HepG2 (cell line): ENCODE data around the gene INTS4. TPM values are rescaled to one million over a fixed set of nuclear protein-coding genes. Genes with fewer than 3 reads are reported as not detected.

Source experiments
- ATAC-seq: fragments of 200-7000 bp; cut with Tn5 transposase; 3 replicates; pipeline ENCODE4 v1.9.1; 2020; ENCODE audit warnings: mild to moderate bottlenecking, moderate library complexity
- BruUV-seq: library from RNA; stranded (reverse); fragments of 400-500 nt; replicated peaks from 2 replicates; lab custom pipeline; 2021; lab: Mats Ljungman, UMichigan
- CTCF ChIA-PET: fragments of 300-600 bp; formaldehyde crosslinking; extraction: SDS; loops from one replicate; lab custom pipeline; 2021; ENCODE audit warnings: low total read pairs, inconsistent platforms, low intra/inter-chr PET ratio; lab: Yijun Ruan, JAX
- POLR2A ChIA-PET: fragments of 350-600 bp; sonication (Branson Sonifier 250); formaldehyde crosslinking; loops from one replicate; lab custom pipeline; 2020; ENCODE audit warnings: antibody characterized with exemption, inconsistent platforms; lab: Yijun Ruan, JAX
- DNase-seq: peaks from one replicate; pipeline ENCODE4 v3.0.0-alpha.2; 2015; ENCODE audit warnings: low spot score
- FAIRE-seq: peaks from 3 replicates; lab custom pipeline; 2011; peaks lifted over from hg19 to GRCh38; lab: Jason Lieb, UNC
- H2AFZ ChIP-seq: one replicate; pipeline ENCODE4 v1.6.1; 2011; ENCODE audit warnings: low read length, inconsistent platforms
- H3K27ac ChIP-seq: fragments of 300-600 bp; 3 replicates; pipeline ENCODE4 v1.8.0; 2011; ENCODE audit warnings: mixed run types, mild to moderate bottlenecking, mixed read lengths, low read length, inconsistent platforms; ENCODE audit not compliant: insufficient read depth; ENCODE audit errors: extremely low read length
- H3K27me3 ChIP-seq, 2 experiments: fragments of 200-600 bp in 1 of 2; 2 replicates in 1 of 2; 3 replicates in 1 of 2; pipeline versions ENCODE4 v1.6.0 to v1.8.0; 2011; ENCODE audit warnings: low read length in 2 of 2, mild to moderate bottlenecking in 2 of 2, moderate library complexity in 2 of 2, inconsistent platforms in 1 of 2; ENCODE audit not compliant: insufficient read depth in 2 of 2, control insufficient read depth in 1 of 2
- H3K36me3 ChIP-seq, 2 experiments: fragments of 200-600 bp in 1 of 2; replicated peaks in 1 of 2; 2 replicates in 1 of 2; 3 replicates in 1 of 2; pipeline versions ENCODE4 v1.5.1 to v1.8.0; 2011; ENCODE audit warnings: low read length in 2 of 2, inconsistent platforms in 1 of 2; ENCODE audit not compliant: insufficient read depth in 2 of 2, control insufficient read depth in 1 of 2
- H3K4me1 ChIP-seq: 2 replicates; pipeline ENCODE4 v1.5.1; 2012; ENCODE audit warnings: low read length, inconsistent platforms; ENCODE audit not compliant: insufficient read depth
- H3K4me2 ChIP-seq: 2 replicates; pipeline ENCODE4 v1.6.0; 2011; ENCODE audit warnings: low read depth, low read length, inconsistent platforms
- H3K4me3 ChIP-seq, 3 experiments: fragments of 200-600 bp in 1 of 3; sonication (generic), shearing (Covaris generic) in 1 of 3; replicated peaks in 1 of 3; 2 replicates each; pipeline ENCODE4 v1.5.1; 2011 to 2016; ENCODE audit warnings: low read length in 3 of 3, inconsistent platforms in 2 of 3, low read depth in 2 of 3, mild to moderate bottlenecking in 2 of 3, control low read depth in 1 of 3, mixed read lengths in 1 of 3; ENCODE audit not compliant: insufficient read depth in 1 of 3
- H3K79me2 ChIP-seq: one replicate; pipeline ENCODE4 v1.6.1; 2011; ENCODE audit warnings: low read length, inconsistent platforms; ENCODE audit not compliant: insufficient read depth
- H3K9ac ChIP-seq: 2 replicates; pipeline ENCODE4 v1.6.0; 2011; ENCODE audit warnings: mild to moderate bottlenecking, low read depth, low read length, inconsistent platforms; ENCODE audit not compliant: insufficient read depth
- H3K9me3 ChIP-seq: 2 replicates; pipeline ENCODE4 v1.5.1; 2012; ENCODE audit warnings: mild to moderate bottlenecking, low read length
- H4K20me1 ChIP-seq: 2 replicates; pipeline ENCODE4 v1.6.0; 2011; ENCODE audit warnings: inconsistent platforms, mild to moderate bottlenecking, low read length, moderate library complexity; ENCODE audit not compliant: insufficient read depth
- GFI1 ChIP-seq: sonication (generic); formaldehyde crosslinking; IDR thresholded peaks from 2 replicates; pipeline ENCODE4 v1.5.0; 2020; ENCODE audit warnings: missing genetic modification reagents, mild to moderate bottlenecking, borderline replicate concordance
- HDAC2 ChIP-seq: sonication (generic); formaldehyde crosslinking; IDR thresholded peaks from 2 replicates; pipeline ENCODE4 v1.4.0; 2020; ENCODE audit warnings: missing genetic modification reagents
- MAX ChIP-seq: IDR thresholded peaks from 2 replicates; pipeline ENCODE4 v1.6.1; 2012; ENCODE audit warnings: inconsistent platforms
- MXI1 ChIP-seq: IDR thresholded peaks from 3 replicates; pipeline ENCODE4 v1.6.1; 2012; ENCODE audit warnings: low read depth, low read length, inconsistent platforms, borderline replicate concordance
- SRY ChIP-seq: sonication (generic); formaldehyde crosslinking; IDR thresholded peaks from 2 replicates; pipeline ENCODE4 v1.8.0; 2022; ENCODE audit warnings: mild to moderate bottlenecking, missing genetic modification reagents
- TFE3 ChIP-seq: IDR thresholded peaks from 2 replicates; pipeline ENCODE4 v1.6.1; 2016
- ZC3H13 ChIP-seq: sonication (generic); formaldehyde crosslinking; IDR thresholded peaks from 2 replicates; pipeline ENCODE4 v1.8.1; 2023; ENCODE audit warnings: mild to moderate bottlenecking, missing genetic modification reagents, moderate library complexity
- ZFP90 ChIP-seq: sonication (generic); formaldehyde crosslinking; IDR thresholded peaks from 2 replicates; pipeline ENCODE4 v1.8.0; 2022; ENCODE audit warnings: missing genetic modification reagents, mild to moderate bottlenecking, inconsistent platforms, borderline replicate concordance
- ZNF446 ChIP-seq: sonication (generic); formaldehyde crosslinking; IDR thresholded peaks from 2 replicates; pipeline ENCODE4 v1.5.0; 2020; ENCODE audit warnings: mild to moderate bottlenecking, missing genetic modification reagents
- ZNF710 ChIP-seq: sonication (generic); formaldehyde crosslinking; IDR thresholded peaks from 2 replicates; pipeline ENCODE4 v1.5.0; 2020; ENCODE audit warnings: mild to moderate bottlenecking, missing genetic modification reagents, borderline replicate concordance
- WGBS: methylation state at CpG from one replicate; pipeline ENCODE4 v1.1.6; 2017; ENCODE audit warnings: low lambda C conversion rate; 5-methylcytosine and 5-hydroxymethylcytosine counted together
- in situ Hi-C: cut with HindIII; loops from 2 replicates; pipeline ENCODE4 v1.10.0; 2017; ENCODE audit warnings: low pct_unique_long_range_greater_than_20kb; ENCODE audit not compliant: extremely low pct_ligation_motif_present
- intact Hi-C: fragments of 100-400 bp; cut with micrococcal nuclease; formaldehyde crosslinking; loops from one replicate; pipeline ENCODE4 v1.10.0; 2022; ENCODE audit not compliant: unreplicated experiment
- polyA plus RNA-seq, 8 experiments: library from polyadenylated mRNA; depleted of rRNA in 3 of 8; stranded (reverse) in 7 of 8; unstranded in 1 of 8; fragments of >200 nt; fragmentation: Illumina TruSeq in 4 of 8; extraction: Trizol in 4 of 8; gene quantifications; 2 replicates each; pipeline versions ENCODE4 v1.2.1 to v1.2.3, GENCODE V29; 2011 to 2016; ENCODE audit warnings: low read depth in 4 of 8, missing spikeins in 1 of 8, mixed read lengths in 1 of 8; ENCODE audit not compliant: insufficient read depth in 1 of 8
- total RNA-seq, 5 experiments: library from RNA; depleted of rRNA; stranded (reverse); fragments of >200 nt; fragmentation: Illumina TruSeq; extraction: Trizol; gene quantifications; 2 replicates each; pipeline ENCODE4 v1.2.3, GENCODE V29; 2016; ENCODE audit warnings: low read depth in 1 of 5

The INTS4 gene
- total and polyA plus RNA-seq, 2 of the 13 experiments (the other 11 are each of a cell fraction or from before 2014, with no cell fraction given), result 37.3 to 44.8 TPM

GRCh38 chr11:78037825-78038620 is 43.6 kb upstream of the INTS4 start:
- intact Hi-C loops (no loop called here), in situ Hi-C loops (no loop called here)
- H3K4me2 ChIP-seq, result peak overlapping the region; percentile 64
- H4K20me1 ChIP-seq, result no peaks in the 10 kb centered on the region
- ChIA-PET CTCF (no interaction called here), POLR2A (no interaction called here)
- 24% methylated on average over 9 of the region's 9 CpGs for WGBS
- DNase-seq (no peak), FAIRE-seq (no peak), ATAC-seq (peak; percentile 23)
- H3K4me3 ChIP-seq, result peak overlapping the region in 1 of 3 experiments; percentile 31; a peak in 1 of 6 replicates
- H3K79me2 ChIP-seq, result no peaks in the 10 kb centered on the region
- no TSS peak for BruUV-seq
- H3K27ac ChIP-seq, result peak overlapping the region; percentile 73
- H3K27me3 ChIP-seq, result no peaks in the 10 kb centered on the region
- H3K4me1 ChIP-seq, result peaks cover 74% of the 10 kb centered on the region
- no peaks in the 10 kb centered on the region for H3K9me3 ChIP-seq
- H2AFZ ChIP-seq, result no peak overlapping the region
- no peaks in the 10 kb centered on the region for H3K36me3 ChIP-seq
- H3K9ac ChIP-seq, result peak overlapping the region; percentile 42
- TF ChIP-seq TFE3 (CRISPR knock-in tag) (peak; percentile 41; the same call in 1 of the 2 replicates), GFI1 (CRISPR knock-in tag) (peak; percentile 32; the same call in 1 of the 2 replicates), HDAC2 (no peak), MAX (peak; percentile 50), ZNF710 (CRISPR knock-in tag) (peak; percentile 12; the same call in 1 of the 2 replicates), ZC3H13 (CRISPR knock-in tag) (no peak), ZNF446 (CRISPR knock-in tag) (0 out of 2 replicates have a peak, but pooled peaks have one; percentile 22), MXI1 (0 out of 3 replicates have a peak, but pooled peaks have one; percentile 31), ZFP90 (0 out of 2 replicates have a peak, but pooled peaks have one; percentile 22), SRY (CRISPR knock-in tag) (0 out of 2 replicates have a peak, but pooled peaks have one; percentile 47)
